Ovary (tissue), 3 donors: ENCODE measurements around the gene POLG2.

Source experiments
- CTCF ChIP-seq, 3 donors: fragments of 450-650 bp in 2 of 3; fragments of 200-600 bp in 1 of 3; IDR thresholded peaks; one replicate each; pipeline versions ENCODE4 v1.5.1 to v1.8.0; 2016 to 2022; ENCODE audit warnings: antibody characterized with exemption in 3 of 3, mild to moderate bottlenecking in 1 of 3
- EP300 ChIP-seq: sonication (generic); formaldehyde crosslinking; IDR thresholded peaks from one replicate; pipeline ENCODE4 v1.6.1; 2017; ENCODE audit warnings: antibody characterized with exemption
- POLR2A ChIP-seq: fragments of 450-650 bp; IDR thresholded peaks from one replicate; pipeline ENCODE4 v1.6.1; 2017; ENCODE audit warnings: antibody characterized with exemption, mild to moderate bottlenecking, moderate library complexity
- donor health status: DM: no; HTN: no; CAD: no.

- TF ChIP-seq CTCF (IDR thresholded peaks at IDR 0.05) (no peak), POLR2A (no peak), EP300 (no peak)
Measured at GRCh38 chr17:64508683-64509082, 11.8 kb upstream of the POLG2 start.
